Psoas muscle (tissue), 8 donors: ENCODE data around the gene NME9. TPM values are rescaled to one million over a fixed set of nuclear protein-coding genes. Genes with fewer than 3 reads are reported as not detected.

ENCODE experiments used
- ATAC-seq, 4 donors: fragments of 200-7000 bp; cut with Tn5 transposase; one replicate each; pipeline ENCODE4 v1.9.1; 2020; ENCODE audit warnings: moderate library complexity in 3 of 4, mild to moderate bottlenecking in 2 of 4
- DNase-seq, 2 donors: peaks; one replicate each; pipeline ENCODE4 v3.0.0-alpha.2; 2020
- H3K27ac ChIP-seq: fragments of 200-600 bp; one replicate; pipeline ENCODE4 v1.8.0; 2022
- H3K27me3 ChIP-seq, 3 donors: fragments of 200-600 bp in 1 of 3; one replicate each; pipeline versions ENCODE4 v1.6.1 to v1.8.0; 2013 to 2022; ENCODE audit warnings: low read length in 2 of 3, mild to moderate bottlenecking in 2 of 3, moderate library complexity in 1 of 3; ENCODE audit not compliant: insufficient read depth in 3 of 3
- H3K36me3 ChIP-seq, 2 donors: fragments of 200-600 bp in 1 of 2; one replicate each; pipeline versions ENCODE4 v1.6.1 to v1.8.0; 2013 to 2022; ENCODE audit warnings: low read depth in 1 of 2, mild to moderate bottlenecking in 1 of 2, moderate library complexity in 1 of 2; ENCODE audit not compliant: insufficient read depth in 1 of 2
- H3K4me1 ChIP-seq: fragments of 200-600 bp; one replicate; pipeline ENCODE4 v1.8.0; 2022
- H3K4me3 ChIP-seq: fragments of 200-600 bp; one replicate; pipeline ENCODE4 v1.8.0; 2022; ENCODE audit warnings: mild to moderate bottlenecking
- H3K9me3 ChIP-seq: fragments of 200-600 bp; one replicate; pipeline ENCODE4 v1.8.0; 2022
- CTCF ChIP-seq: fragments of 200-600 bp; IDR thresholded peaks from one replicate; pipeline ENCODE4 v1.8.0; 2022; ENCODE audit warnings: antibody characterized with exemption
- WGBS, 3 donors: extraction: QIAGEN DNeasy Blood & Tissue Kit; methylation state at CpG; one replicate each; pipeline versions ENCODE4 v1.1.6 to v1.1.7; 2013; 5-methylcytosine and 5-hydroxymethylcytosine counted together
- intact Hi-C, 2 donors: fragments of 100-400 bp; cut with DNase I; formaldehyde crosslinking; loops; one replicate each; pipeline versions ENCODE4 v1.11.0 to v1.14.2; 2022
- polyA plus RNA-seq, 3 donors: library from polyadenylated mRNA; stranded (reverse); fragments of 200-250 nt; gene quantifications; one replicate each; pipeline ENCODE4 v1.2.3, GENCODE V29; 2013
- total RNA-seq, 4 donors: library from RNA; stranded (reverse); fragmentation: NEBNext Ultra II Directional in 2 of 4; extraction: Animal tissue kit (Norgen Biotek cat#: 25700) in 2 of 4; gene quantifications; one replicate each; pipeline versions ENCODE4 v1.2.1 to v1.2.4, GENCODE V29; 2021 to 2023
- donor health status: healthy with polysubstance abuse.
- donor health status: DM: no; HTN: no; CAD: no; lungs with moderate emphysema.
- donor health status: Bipolar disorder and iron deficiency.
- donor health status: healthy.
- donor health status: DM: yes; HTN: yes; CAD: no.
- donor health status: DM: no; HTN: no; CAD: no.
- donor health status: DM: no; HTN: no; CAD: no.
- donor health status: DM: yes; HTN: yes; CAD: no.

The NME9 gene
- total and polyA plus RNA-seq, 7 donors, result 0.04 to 3.1 (median 1.4) TPM

GRCh38 chr3:138253609-138254008 lies 76.0 kb downstream of the NME9 start:
- DNase-seq (no peak), ATAC-seq (peak in 1 of 4 donors; percentile 16)
- no peaks in the 10 kb centered on the region for H3K9me3 ChIP-seq
- no peaks in the 10 kb centered on the region for H3K27me3 ChIP-seq
- TF ChIP-seq CTCF, result no peak
- H3K36me3 ChIP-seq, result peaks cover under 1 to 25% of the 10 kb centered on the region in 2 donors
- 91 to 98% (median 96%) methylated on average over 1 of the region's 1 CpG for WGBS, 3 donors
- no peak overlapping the region for H3K4me3 ChIP-seq
- no peak overlapping the region for H3K27ac ChIP-seq
- intact Hi-C loops, result no loop called here
- H3K4me1 ChIP-seq, result peaks cover 6% of the 10 kb centered on the region

Other genes starting within 250 kb of the NME9 start
- 1 to 10 TPM; 1.0 to 3.0 (median 1.5) TPM for gene DZIP1L, start 214.2 kb downstream of the NME9 start, total RNA-seq
- under 1 TPM; 0.22 to 0.73 (median 0.53) TPM for gene DZIP1L, start 214.2 kb downstream of the NME9 start, polyA plus RNA-seq
- not detected for gene A4GNT, start 197.5 kb downstream of the NME9 start, total RNA-seq
- gene A4GNT, start 197.5 kb downstream of the NME9 start, polyA plus RNA-seq, result not detected
- gene DBR1, start 154.9 kb downstream of the NME9 start, total RNA-seq, result 1 to 10 TPM; 4.3 to 8.1 (median 5.9) TPM
- 10 to 100 TPM in 1 of 3 donors, 1 to 10 TPM in 2; 5.6 to 13.6 (median 9.6) TPM for gene DBR1, start 154.9 kb downstream of the NME9 start, polyA plus RNA-seq
- gene ARMC8, start 142.6 kb downstream of the NME9 start, total RNA-seq, result 10 to 100 TPM; 40.1 to 92.1 (median 60.3) TPM
- 10 to 100 TPM; 25.4 to 38.7 (median 27.5) TPM for gene ARMC8, start 142.6 kb downstream of the NME9 start, polyA plus RNA-seq
- gene MRAS, start 18.7 kb upstream of the NME9 start, total RNA-seq, result 100 to 1,000 TPM; 107 to 166 (median 123) TPM
- 10 to 100 TPM; 43.8 to 88.9 (median 62.7) TPM for gene MRAS, start 18.7 kb upstream of the NME9 start, polyA plus RNA-seq
- 1 to 10 TPM; 1.2 to 4.5 (median 2.3) TPM for gene ESYT3, start 104.8 kb upstream of the NME9 start, total RNA-seq
- gene ESYT3, start 104.8 kb upstream of the NME9 start, polyA plus RNA-seq, result 1 to 10 TPM in 1 of 3 donors, under 1 TPM in 2; 0.35 to 3.5 (median 0.37) TPM